ENCODE measurements around the gene JPH3. TPM values are rescaled to one million over a fixed set of nuclear protein-coding genes. Genes with fewer than 3 reads are reported as not detected.
A peak's percentile ranks its signal among the peaks of the same experiment; 100 is the strongest.

The JPH3 gene
- total RNA-seq, 6 donors from 2014 or later, result 0.24 TPM; not detected in 5

DNA sequence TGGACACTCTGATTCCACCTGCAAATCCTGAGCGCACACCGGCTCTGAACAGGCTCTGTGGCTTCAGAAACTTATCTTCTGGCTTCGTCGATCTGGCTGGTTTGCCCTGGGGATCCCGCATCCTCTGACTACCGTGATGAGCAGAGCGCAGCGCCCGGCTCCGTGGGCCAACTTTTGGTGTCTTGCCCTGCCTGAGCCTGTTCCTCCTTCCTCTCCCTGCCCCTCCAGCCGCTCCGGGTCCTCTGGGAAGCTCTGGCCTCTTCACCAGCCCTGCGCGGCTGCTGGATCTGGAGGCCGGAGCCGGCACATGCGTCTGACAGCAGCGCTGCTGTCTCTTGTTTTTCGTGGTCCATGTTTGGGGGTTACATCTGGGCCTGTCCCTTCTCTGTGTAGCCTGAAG, 65.6 kb downstream of the JPH3 start:
- Histone ChIP-seq H3K27ac (no peak overlapping the region), H3K36me3 (no peaks in the 10 kb centered on the region), H3K4me1 (no peaks in the 10 kb centered on the region), H3K9me3 (no peaks in the 10 kb centered on the region), H3K27me3 (no peaks in the 10 kb centered on the region), H3K4me3 (no peak overlapping the region)
- DNase-seq (peak in 1 of 2 donors; percentile 72), ATAC-seq (ENCODE audit: low FRiP score in 2 of 2) (no peak)
- 93% methylated on average over 12 to 19 of the region's 19 CpGs for WGBS, 2 donors
- TF ChIP-seq EP300 (IDR thresholded peaks at IDR 0.05) (no peak), POLR2A (IDR thresholded peaks at IDR 0.05) (no peak), POLR2AphosphoS5 (IDR thresholded peaks at IDR 0.05) (no peak)
- TF ChIP-seq, protein P1, sequence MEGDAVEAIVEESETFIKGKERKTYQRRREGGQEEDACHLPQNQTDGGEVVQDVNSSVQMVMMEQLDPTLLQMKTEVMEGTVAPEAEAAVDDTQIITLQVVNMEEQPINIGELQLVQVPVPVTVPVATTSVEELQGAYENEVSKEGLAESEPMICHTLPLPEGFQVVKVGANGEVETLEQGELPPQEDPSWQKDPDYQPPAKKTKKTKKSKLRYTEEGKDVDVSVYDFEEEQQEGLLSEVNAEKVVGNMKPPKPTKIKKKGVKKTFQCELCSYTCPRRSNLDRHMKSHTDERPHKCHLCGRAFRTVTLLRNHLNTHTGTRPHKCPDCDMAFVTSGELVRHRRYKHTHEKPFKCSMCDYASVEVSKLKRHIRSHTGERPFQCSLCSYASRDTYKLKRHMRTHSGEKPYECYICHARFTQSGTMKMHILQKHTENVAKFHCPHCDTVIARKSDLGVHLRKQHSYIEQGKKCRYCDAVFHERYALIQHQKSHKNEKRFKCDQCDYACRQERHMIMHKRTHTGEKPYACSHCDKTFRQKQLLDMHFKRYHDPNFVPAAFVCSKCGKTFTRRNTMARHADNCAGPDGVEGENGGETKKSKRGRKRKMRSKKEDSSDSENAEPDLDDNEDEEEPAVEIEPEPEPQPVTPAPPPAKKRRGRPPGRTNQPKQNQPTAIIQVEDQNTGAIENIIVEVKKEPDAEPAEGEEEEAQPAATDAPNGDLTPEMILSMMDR (IDR thresholded peaks at IDR 0.05), result no peak

DNA sequence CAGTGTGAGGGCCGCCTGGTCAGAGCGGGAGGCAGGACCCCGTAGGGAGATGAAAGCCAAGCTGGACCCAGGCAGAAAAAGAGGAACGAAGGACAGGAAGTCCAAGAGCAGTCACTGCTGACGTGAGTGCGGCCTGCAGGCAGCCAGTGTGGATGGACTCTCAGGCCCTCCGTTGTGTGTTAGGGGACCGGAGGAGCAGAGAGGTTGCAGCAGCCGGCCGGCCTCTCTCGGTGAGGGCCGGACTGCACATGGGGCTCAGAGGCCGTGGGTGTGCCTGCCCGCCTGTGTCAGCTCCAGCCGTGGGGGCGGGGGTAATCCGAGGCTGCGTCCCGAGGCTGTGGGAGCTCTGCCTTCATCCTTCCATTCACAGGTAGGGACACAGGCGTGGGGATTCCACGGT, 67.4 kb downstream of the JPH3 start:
- Histone ChIP-seq H3K27me3 (no peaks in the 10 kb centered on the region), H3K27ac (no peak overlapping the region), H3K36me3 (no peaks in the 10 kb centered on the region), H3K4me1 (no peaks in the 10 kb centered on the region), H3K9me3 (no peaks in the 10 kb centered on the region), H3K4me3 (no peak overlapping the region)
- TF ChIP-seq POLR2AphosphoS5 (IDR thresholded peaks at IDR 0.05) (no peak), EP300 (IDR thresholded peaks at IDR 0.05) (no peak), POLR2A (IDR thresholded peaks at IDR 0.05) (no peak)
- TF ChIP-seq, protein P1 (IDR thresholded peaks at IDR 0.05), result no peak
- DNase-seq, result peak in 1 of 2 donors; percentile 70
- ATAC-seq (ENCODE audit: low FRiP score in 2 of 2), result no peak
- WGBS, 2 donors, result 68 to 84% methylated on average over 10 to 20 of the region's 21 CpGs

DNA sequence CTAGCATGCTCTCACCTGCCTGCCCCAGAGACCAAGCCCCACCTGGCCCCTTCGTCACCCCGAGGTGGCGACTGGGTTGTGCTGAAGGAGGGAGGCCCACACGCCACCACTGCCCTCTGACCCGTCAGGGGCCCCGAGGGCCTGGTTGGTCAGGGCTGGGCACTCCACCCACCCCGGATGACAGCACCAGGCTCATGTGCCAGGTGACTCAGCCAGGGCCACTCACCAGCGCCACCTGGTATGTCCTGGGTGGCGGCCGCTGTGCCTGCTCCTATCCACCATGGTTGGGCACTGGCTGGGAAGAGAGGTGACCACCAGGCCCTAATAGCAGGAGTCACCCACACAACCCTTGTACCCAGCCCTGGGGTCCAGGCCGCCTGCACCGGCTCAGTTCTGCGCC, 68.9 kb downstream of the JPH3 start:
- H3K27me3 ChIP-seq, result no peaks in the 10 kb centered on the region
- no peak overlapping the region for H3K4me3 ChIP-seq
- H3K4me1 ChIP-seq, result no peaks in the 10 kb centered on the region
- H3K9me3 ChIP-seq, result no peaks in the 10 kb centered on the region
- ATAC-seq (ENCODE audit: low FRiP score in 2 of 2) (no peak), DNase-seq (peak in 1 of 2 donors; percentile 62)
- no peak for TF ChIP-seq POLR2AphosphoS5 (IDR thresholded peaks at IDR 0.05)
- no peak for TF ChIP-seq EP300 (IDR thresholded peaks at IDR 0.05)
- TF ChIP-seq POLR2A (IDR thresholded peaks at IDR 0.05), result no peak
- TF ChIP-seq, protein P1 (IDR thresholded peaks at IDR 0.05), result no peak
- no peaks in the 10 kb centered on the region for H3K36me3 ChIP-seq
- H3K27ac ChIP-seq, result no peak overlapping the region
- WGBS, 2 donors, result 85% methylated on average over 10 of the region's 13 CpGs; no CpG with 5 or more reads in 1 of the 2 donors

DNA sequence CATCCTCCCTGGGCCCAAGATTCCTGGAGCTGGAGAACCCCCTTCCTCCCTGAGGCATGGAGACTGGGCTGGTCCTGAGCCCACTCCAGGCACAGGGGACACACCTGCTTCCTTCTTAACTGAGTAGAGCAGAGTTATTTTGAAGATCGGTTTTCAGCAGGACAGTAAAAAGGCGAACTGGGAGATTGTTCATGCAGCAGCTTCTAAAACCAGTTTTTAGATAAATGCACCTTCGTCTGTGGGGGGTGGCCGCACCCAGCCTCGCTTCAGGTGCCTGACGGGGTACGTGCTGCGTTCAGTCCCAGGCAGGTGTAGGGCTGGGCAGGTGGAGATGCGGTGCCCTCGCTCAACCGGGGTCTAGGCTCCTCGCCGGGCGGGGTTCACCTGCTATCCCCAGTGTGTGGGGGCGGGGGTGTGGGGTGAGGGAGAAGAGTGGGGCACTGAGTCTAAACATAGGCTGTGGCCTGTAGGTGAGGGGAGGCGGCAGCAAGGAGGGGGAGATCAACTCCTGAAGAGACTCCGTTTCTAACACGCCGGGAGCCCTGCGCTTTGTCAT, 69.5 kb downstream of the JPH3 start:
- Histone ChIP-seq H3K9me3 (no peaks in the 10 kb centered on the region), H3K4me3 (no peak overlapping the region), H3K4me1 (no peaks in the 10 kb centered on the region), H3K27ac (no peak overlapping the region), H3K27me3 (no peaks in the 10 kb centered on the region), H3K36me3 (no peaks in the 10 kb centered on the region)
- DNase-seq, result no peak
- 80 to 87% methylated on average over 14 to 20 of the region's 20 CpGs for WGBS, 2 donors
- peak in 1 of 2 donors; percentile 16 for ATAC-seq (ENCODE audit: low FRiP score in 2 of 2)
- no peak for TF ChIP-seq POLR2A (IDR thresholded peaks at IDR 0.05)
- no peak for TF ChIP-seq EP300 (IDR thresholded peaks at IDR 0.05)
- TF ChIP-seq POLR2AphosphoS5 (IDR thresholded peaks at IDR 0.05), result no peak
- TF ChIP-seq, protein P1 (IDR thresholded peaks at IDR 0.05), result no peak

DNA sequence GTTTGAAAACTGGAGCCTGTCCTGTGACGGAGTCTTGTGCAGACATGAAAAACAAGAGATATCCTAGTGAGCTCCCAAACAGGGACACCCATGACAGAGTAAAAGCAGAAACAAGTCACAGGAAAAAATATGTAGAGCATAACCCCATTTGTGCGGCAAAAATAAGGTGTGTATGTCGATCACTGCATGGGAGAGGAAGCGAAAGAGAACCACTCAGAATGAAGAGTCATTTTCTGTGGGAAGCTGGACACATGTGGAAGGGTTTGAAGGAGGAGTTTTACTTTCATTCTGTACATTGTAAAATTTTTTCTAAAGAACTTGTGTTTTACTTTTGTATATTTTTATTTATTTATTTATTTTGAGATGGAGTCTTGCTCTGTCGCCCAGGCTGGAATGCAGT, 72.1 kb downstream of the JPH3 start:
- no peaks in the 10 kb centered on the region for H3K9me3 ChIP-seq
- H3K4me1 ChIP-seq, result no peaks in the 10 kb centered on the region
- TF ChIP-seq POLR2A (IDR thresholded peaks at IDR 0.05), result no peak
- TF ChIP-seq POLR2AphosphoS5 (IDR thresholded peaks at IDR 0.05), result no peak
- TF ChIP-seq, protein P1 (IDR thresholded peaks at IDR 0.05), result no peak
- TF ChIP-seq EP300 (IDR thresholded peaks at IDR 0.05), result no peak
- H3K27me3 ChIP-seq, result no peaks in the 10 kb centered on the region
- no peak overlapping the region for H3K27ac ChIP-seq
- no peak for ATAC-seq (ENCODE audit: low FRiP score in 2 of 2)
- no peak overlapping the region for H3K4me3 ChIP-seq
- DNase-seq, result no peak
- H3K36me3 ChIP-seq, result no peaks in the 10 kb centered on the region
- WGBS, 2 donors, result 68 to 76% methylated on average over 5 of the region's 5 CpGs
